ENCODE data around the gene NOX5. TPM values are rescaled to one million over a fixed set of nuclear protein-coding genes. Genes with fewer than 3 reads are reported as not detected.

Gene NOX5
- total RNA-seq, 2 experiments from 2014 or later = not detected

- Histone ChIP-seq H2AFZ (ENCODE audit: low read length) (no peak overlapping the region), H3K9me3 (ENCODE audit: low read length) (no peaks in the 10 kb centered on the region), H3K4me1 (ENCODE audit: insufficient read depth, low read length, poor library complexity, severe bottlenecking) (peaks cover 32% of the 10 kb centered on the region), H3K4me3 (ENCODE audit: low read depth, low read length, poor library complexity, severe bottlenecking) (no peak overlapping the region), H3K36me3 (ENCODE audit: insufficient read depth, low read length) (no peaks in the 10 kb centered on the region), H3K4me2 (ENCODE audit: low read length) (no peak overlapping the region), H3K27ac (ENCODE audit: low read depth, low read length, poor library complexity, severe bottlenecking) (no peak overlapping the region), H4K20me1 (ENCODE audit: insufficient read depth, low read length) (no peaks in the 10 kb centered on the region), H3K79me2 (ENCODE audit: insufficient read depth, low read depth, low read length) (no peaks in the 10 kb centered on the region), H3K9me2 (ENCODE audit: insufficient read depth, low read length) (no peaks in the 10 kb centered on the region)
- ChIA-PET CTCF (ENCODE audit: unreplicated experiment) (no interaction called here), POLR2A (no interaction called here)
- no TSS peak for BruUV-seq (replicated peaks)
- intact Hi-C loops (cut with micrococcal nuclease; ENCODE audit: unreplicated experiment) = no loop called here
- no peak for DNase-seq (ENCODE audit: low spot score)
- TF ChIP-seq EZH2phosphoT487 (IDR thresholded peaks at IDR 0.05; ENCODE audit: borderline replicate concordance, low read depth, low read length) (no peak), CTCF (conservative IDR thresholded peaks at IDR 0.05; ENCODE audit: low read length) (no peak)
Observed at GRCh38 chr15:69049976-69050375, 35.5 kb downstream of the NOX5 start.

- Histone ChIP-seq H3K4me3 (ENCODE audit: low read depth, low read length, poor library complexity, severe bottlenecking) (no peak overlapping the region), H3K9me3 (ENCODE audit: low read length) (no peaks in the 10 kb centered on the region), H3K79me2 (ENCODE audit: insufficient read depth, low read depth, low read length) (no peaks in the 10 kb centered on the region), H4K20me1 (ENCODE audit: insufficient read depth, low read length) (no peaks in the 10 kb centered on the region), H2AFZ (ENCODE audit: low read length) (no peak overlapping the region), H3K27ac (ENCODE audit: low read depth, low read length, poor library complexity, severe bottlenecking) (no peak overlapping the region), H3K9me2 (ENCODE audit: insufficient read depth, low read length) (no peaks in the 10 kb centered on the region), H3K4me2 (ENCODE audit: low read length) (no peak overlapping the region), H3K4me1 (ENCODE audit: insufficient read depth, low read length, poor library complexity, severe bottlenecking) (peaks cover 23% of the 10 kb centered on the region), H3K36me3 (ENCODE audit: insufficient read depth, low read length) (no peaks in the 10 kb centered on the region)
- intact Hi-C loops (cut with micrococcal nuclease; ENCODE audit: unreplicated experiment) = no loop called here
- TF ChIP-seq CTCF (conservative IDR thresholded peaks at IDR 0.05; ENCODE audit: low read length) = no peak
- TF ChIP-seq EZH2phosphoT487 (IDR thresholded peaks at IDR 0.05; ENCODE audit: borderline replicate concordance, low read depth, low read length) = no peak
- POLR2A ChIA-PET = no interaction called here
- no peak for DNase-seq (ENCODE audit: low spot score)
- no TSS peak for BruUV-seq (replicated peaks)
- CTCF ChIA-PET (ENCODE audit: unreplicated experiment) = no interaction called here
Observed at GRCh38 chr15:69055251-69055650, 40.8 kb downstream of the NOX5 start.

- Histone ChIP-seq H2AFZ (ENCODE audit: low read length) (no peak overlapping the region), H3K4me2 (ENCODE audit: low read length) (no peak overlapping the region), H3K4me3 (ENCODE audit: low read depth, low read length, poor library complexity, severe bottlenecking) (no peak overlapping the region), H3K79me2 (ENCODE audit: insufficient read depth, low read depth, low read length) (no peaks in the 10 kb centered on the region), H3K9me3 (ENCODE audit: low read length) (no peaks in the 10 kb centered on the region), H3K4me1 (ENCODE audit: insufficient read depth, low read length, poor library complexity, severe bottlenecking) (peaks cover 34% of the 10 kb centered on the region), H4K20me1 (ENCODE audit: insufficient read depth, low read length) (no peaks in the 10 kb centered on the region), H3K27ac (ENCODE audit: low read depth, low read length, poor library complexity, severe bottlenecking) (no peak overlapping the region), H3K36me3 (ENCODE audit: insufficient read depth, low read length) (no peaks in the 10 kb centered on the region), H3K9me2 (ENCODE audit: insufficient read depth, low read length) (no peaks in the 10 kb centered on the region)
- TF ChIP-seq CTCF (conservative IDR thresholded peaks at IDR 0.05; ENCODE audit: low read length) = no peak
- no peak for TF ChIP-seq EZH2phosphoT487 (IDR thresholded peaks at IDR 0.05; ENCODE audit: borderline replicate concordance, low read depth, low read length)
- no TSS peak for BruUV-seq (replicated peaks)
- intact Hi-C loops (cut with micrococcal nuclease; ENCODE audit: unreplicated experiment) = no loop called here
- DNase-seq (ENCODE audit: low spot score) = no peak
- ChIA-PET CTCF (ENCODE audit: unreplicated experiment) (no interaction called here), POLR2A (no interaction called here)
Observed at GRCh38 chr15:69056365-69056764, 41.9 kb downstream of the NOX5 start.

Data from OCI-LY7 (cell line).